Activated B cell treated with CpG ODN at 0.5 μM for 24 hours (primary cell): ENCODE data around the gene REL. TPM values are rescaled to one million over a fixed set of nuclear protein-coding genes. Genes with fewer than 3 reads are reported as not detected.
A peak's percentile ranks its signal among the peaks of the same experiment; 100 is the strongest.
"Not testable (repeated sequence)": the region's sequence is repeated elsewhere in the genome, so short reads cannot be mapped to it uniquely, and the experiment has no call there.

Source experiments
- ATAC-seq: fragments of 200-7000 bp; cut with Tn5 transposase; one replicate; pipeline ENCODE4 v1.10.0; 2021; ENCODE audit warnings: low read depth, mild to moderate bottlenecking, moderate library complexity
- CTCF ChIA-PET: fragments of 350-600 bp; sonication (Branson Sonifier 250); formaldehyde crosslinking; loops from one replicate; lab custom pipeline; 2021; ENCODE audit warnings: antibody characterized with exemption; lab: Charles Lee
- POLR2A ChIA-PET: fragments of 350-600 bp; sonication (Branson Sonifier 250); formaldehyde crosslinking; loops from one replicate; lab custom pipeline; 2021; ENCODE audit warnings: antibody characterized with exemption; lab: Charles Lee
- DNase-seq: peaks from one replicate; pipeline ENCODE4 v3.0.0; 2022
- H3K27ac Mint-ChIP-seq: one replicate; pipeline ENCODE4 v1.8.0; 2020; ENCODE audit warnings: mixed read lengths
- H3K27me3 Mint-ChIP-seq: one replicate; pipeline ENCODE4 v1.8.0; 2021; ENCODE audit warnings: mixed read lengths
- H3K36me3 Mint-ChIP-seq: one replicate; pipeline ENCODE4 v1.8.0; 2021; ENCODE audit warnings: low read depth, mixed read lengths
- H3K4me1 Mint-ChIP-seq: one replicate; pipeline ENCODE4 v1.8.0; 2021; ENCODE audit warnings: mixed read lengths
- H3K4me3 Mint-ChIP-seq: one replicate; pipeline ENCODE4 v1.8.0; 2020; ENCODE audit warnings: mild to moderate bottlenecking, mixed read lengths
- H3K9me3 Mint-ChIP-seq: one replicate; pipeline ENCODE4 v1.8.0; 2020; ENCODE audit warnings: mixed read lengths
- CTCF ChIP-seq: fragments of 200-600 bp; IDR thresholded peaks from one replicate; pipeline ENCODE4 v1.8.0; 2022; ENCODE audit warnings: antibody characterized with exemption, mild to moderate bottlenecking
- intact Hi-C: fragments of 100-400 bp; cut with micrococcal nuclease; formaldehyde crosslinking; loops from one replicate; pipeline ENCODE4 v1.15.1; 2024
- total RNA-seq: library from RNA; stranded (reverse); gene quantifications from 2 replicates; pipeline ENCODE4 v1.2.3, GENCODE V29; 2022

REL gene
- total RNA-seq, 1 donor from 2014 or later: 238 TPM

- Mint-ChIP-seq H3K4me3 (peak overlapping the region; percentile 69), H3K9me3 (no peaks in the 10 kb centered on the region), H3K27ac (peak overlapping the region; percentile 80), H3K36me3 (peaks cover 78% of the 10 kb centered on the region), H3K4me1 (peaks cover 60% of the 10 kb centered on the region), H3K27me3 (no peaks in the 10 kb centered on the region)
- intact Hi-C loops: loop anchor here (1.0 to 2.0 kb wide), 3 partner anchors 8 to 86 kb away; no protein-coding TSS in a partner anchor
- no peak for DNase-seq
- TF ChIP-seq CTCF: no peak
- ATAC-seq: peak; percentile 72
- ChIA-PET CTCF (interaction anchor here (1.0 to 1.5 kb wide), 2 partner anchors 52 to 73 kb away, joined by 3 to 4 read pairs; no protein-coding TSS in a partner anchor), POLR2A (interaction anchor here (1.0 to 5.2 kb wide), 4 partner anchors 9 to 86 kb away, joined by 3 to 43 read pairs (median 4); partner anchors contain the start of gene REL)
These were observed 9.8 kb downstream of the REL start for GRCh38 chr2:60891180-60891579.

- Mint-ChIP-seq H3K27ac (peak overlapping the region; percentile 36), H3K4me3 (no peak overlapping the region), H3K27me3 (no peaks in the 10 kb centered on the region), H3K4me1 (peaks cover 53% of the 10 kb centered on the region), H3K9me3 (no peaks in the 10 kb centered on the region), H3K36me3 (peaks cover 87% of the 10 kb centered on the region)
- DNase-seq (no peak), ATAC-seq (no peak)
- CTCF ChIA-PET: interaction anchor here (1.0 to 2.2 kb wide), 3 partner anchors 82 to 100 kb away, joined by 3 to 8 read pairs (median 8); no protein-coding TSS in a partner anchor
- intact Hi-C loops: loop anchor here (2.0 kb wide), 2 partner anchors 14 to 16 kb away; no protein-coding TSS in a partner anchor
- POLR2A ChIA-PET: interaction anchor here (0.6 to 2.3 kb wide), 4 partner anchors 16 to 547 kb away, joined by 3 to 12 read pairs (median 4); no protein-coding TSS in a partner anchor
- TF ChIP-seq CTCF: no peak
These were observed 17.2 kb downstream of the REL start for GRCh38 chr2:60898567-60898966.

GRCh38 chr2:60899230-60899891 lies 18.0 kb downstream of the REL start:
- POLR2A ChIA-PET: interaction anchor here (0.7 to 2.3 kb wide), 4 partner anchors 17 to 99 kb away, joined by 3 to 12 read pairs (median 6); partner anchors contain the start of gene REL
- peak overlapping the region; percentile 66 for H3K4me3 Mint-ChIP-seq
- CTCF ChIA-PET: interaction anchor here (1.0 to 2.2 kb wide), 3 partner anchors 83 to 99 kb away, joined by 3 to 8 read pairs (median 8); no protein-coding TSS in a partner anchor
- no peak for DNase-seq
- peaks cover 47% of the 10 kb centered on the region for H3K4me1 Mint-ChIP-seq
- no peaks in the 10 kb centered on the region for H3K9me3 Mint-ChIP-seq
- peaks cover 82% of the 10 kb centered on the region for H3K36me3 Mint-ChIP-seq
- intact Hi-C loops: loop anchor here (2.0 kb wide), 2 partner anchors 15 kb away; no protein-coding TSS in a partner anchor
- peak; percentile 61 for ATAC-seq
- peak overlapping the region; percentile 78 for H3K27ac Mint-ChIP-seq
- no peaks in the 10 kb centered on the region for H3K27me3 Mint-ChIP-seq
- no peak for TF ChIP-seq CTCF

- ChIA-PET POLR2A (interaction anchor here (1.7 to 2.3 kb wide), 2 partner anchors 17 to 19 kb away, joined by 6 to 12 read pairs; partner anchors contain the start of gene REL), CTCF (interaction anchor here (1.8 to 2.2 kb wide), 2 partner anchors 94 to 99 kb away, joined by 8 read pairs; no protein-coding TSS in a partner anchor)
- Mint-ChIP-seq H3K27ac (peak overlapping the region; percentile 78), H3K36me3 (peaks cover 82% of the 10 kb centered on the region), H3K9me3 (no peaks in the 10 kb centered on the region), H3K4me1 (peaks cover 44% of the 10 kb centered on the region), H3K4me3 (peak overlapping the region; percentile 66), H3K27me3 (no peaks in the 10 kb centered on the region)
- no peak for DNase-seq
- peak; percentile 36 for ATAC-seq
- TF ChIP-seq CTCF: no peak
- intact Hi-C loops: loop anchor here (2.0 kb wide), 2 partner anchors 15 kb away; no protein-coding TSS in a partner anchor
These were observed 18.5 kb downstream of the REL start for GRCh38 chr2:60899892-60900249.

- Mint-ChIP-seq H3K36me3 (peaks cover 84% of the 10 kb centered on the region), H3K4me1 (peaks cover 53% of the 10 kb centered on the region), H3K27ac (peak overlapping the region; percentile 18)
- CTCF ChIA-PET, H3K9me3 Mint-ChIP-seq, DNase-seq, H3K27me3 Mint-ChIP-seq, ATAC-seq, intact Hi-C loops, H3K4me3 Mint-ChIP-seq: not testable (repeated sequence)
- POLR2A ChIA-PET: interaction anchor here (1.2 kb wide), 1 partner anchor 67 kb away, joined by 9 read pairs; no protein-coding TSS in a partner anchor
These were observed 19.9 kb downstream of the REL start for GRCh38 chr2:60901296-60901695.

- H3K36me3 Mint-ChIP-seq: peaks cover 73% of the 10 kb centered on the region
- peak; percentile 7 for ATAC-seq
- peak overlapping the region; percentile 77 for H3K27ac Mint-ChIP-seq
- H3K4me1 Mint-ChIP-seq: peaks cover 24% of the 10 kb centered on the region
- DNase-seq, intact Hi-C loops, H3K27me3 Mint-ChIP-seq, H3K9me3 Mint-ChIP-seq: not testable (repeated sequence)
- ChIA-PET POLR2A (interaction anchor here (0.7 kb wide), 1 partner anchor 85 kb away, joined by 5 read pairs; no protein-coding TSS in a partner anchor), CTCF (interaction anchor here (1.3 kb wide), 1 partner anchor 101 kb away, joined by 4 read pairs; no protein-coding TSS in a partner anchor)
- H3K4me3 Mint-ChIP-seq: peak overlapping the region; percentile 32
These were observed 24.5 kb downstream of the REL start for GRCh38 chr2:60905867-60906266.
